Measurements from ENCODE around the gene LCORL.

Gene LCORL

DNA sequence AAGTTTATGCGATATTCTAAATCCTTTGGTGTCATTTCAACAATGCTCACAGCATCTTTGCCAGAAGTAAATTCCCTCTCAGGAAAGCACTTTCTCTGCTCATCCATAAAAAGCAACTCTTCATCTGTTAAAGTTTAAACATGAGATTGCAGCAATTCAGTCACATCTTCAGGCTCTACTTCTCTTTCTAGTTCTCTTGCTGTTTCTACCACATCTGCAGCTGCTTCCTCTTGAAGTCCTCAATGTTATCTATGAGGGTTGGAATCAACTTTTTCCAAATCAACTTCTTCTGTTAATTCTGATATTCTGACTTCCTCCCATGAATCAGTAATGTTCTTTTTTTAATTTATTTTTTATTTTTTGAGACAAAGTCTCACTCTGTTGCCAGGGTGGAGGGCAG, 100.9 kb downstream of the LCORL start:
- H3K4me3 ChIP-seq (ENCODE audit: low read depth, low read length): no peak overlapping the region
- TF ChIP-seq, protein P1, sequence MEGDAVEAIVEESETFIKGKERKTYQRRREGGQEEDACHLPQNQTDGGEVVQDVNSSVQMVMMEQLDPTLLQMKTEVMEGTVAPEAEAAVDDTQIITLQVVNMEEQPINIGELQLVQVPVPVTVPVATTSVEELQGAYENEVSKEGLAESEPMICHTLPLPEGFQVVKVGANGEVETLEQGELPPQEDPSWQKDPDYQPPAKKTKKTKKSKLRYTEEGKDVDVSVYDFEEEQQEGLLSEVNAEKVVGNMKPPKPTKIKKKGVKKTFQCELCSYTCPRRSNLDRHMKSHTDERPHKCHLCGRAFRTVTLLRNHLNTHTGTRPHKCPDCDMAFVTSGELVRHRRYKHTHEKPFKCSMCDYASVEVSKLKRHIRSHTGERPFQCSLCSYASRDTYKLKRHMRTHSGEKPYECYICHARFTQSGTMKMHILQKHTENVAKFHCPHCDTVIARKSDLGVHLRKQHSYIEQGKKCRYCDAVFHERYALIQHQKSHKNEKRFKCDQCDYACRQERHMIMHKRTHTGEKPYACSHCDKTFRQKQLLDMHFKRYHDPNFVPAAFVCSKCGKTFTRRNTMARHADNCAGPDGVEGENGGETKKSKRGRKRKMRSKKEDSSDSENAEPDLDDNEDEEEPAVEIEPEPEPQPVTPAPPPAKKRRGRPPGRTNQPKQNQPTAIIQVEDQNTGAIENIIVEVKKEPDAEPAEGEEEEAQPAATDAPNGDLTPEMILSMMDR (IDR thresholded peaks at IDR 0.05; ENCODE audit: insufficient read depth, low read length, missing control alignments): no peak
- no peak for DNase-seq (ENCODE audit: low read depth, low spot score)
- ChIA-PET CTCF (interaction anchor here (0.8 kb wide), 1 partner anchor 13 kb away, joined by 3 read pairs; no protein-coding TSS in a partner anchor), POLR2A (no interaction called here)

DNA sequence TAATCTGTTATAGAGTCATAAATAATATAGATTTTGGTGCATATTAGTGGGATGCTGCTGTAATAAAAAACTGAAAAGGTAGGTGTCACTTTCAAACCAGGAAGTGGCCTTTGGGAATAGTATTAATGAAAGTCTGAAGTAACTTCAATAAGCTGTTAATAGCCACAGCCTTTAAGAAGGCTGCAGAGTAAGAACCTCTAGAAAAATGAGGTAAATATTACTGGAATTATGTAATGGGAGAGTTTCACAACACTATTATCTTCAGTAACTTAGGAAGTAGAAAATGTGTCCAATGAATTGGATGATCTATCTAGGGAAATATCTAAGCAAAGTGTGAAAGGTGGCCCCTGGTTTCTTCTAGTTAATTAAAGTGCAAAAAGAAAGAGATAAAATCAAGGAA, 106.1 kb downstream of the LCORL start:
- no peak for DNase-seq (ENCODE audit: low read depth, low spot score)
- no peak overlapping the region for H3K4me3 ChIP-seq (ENCODE audit: low read depth, low read length)
- TF ChIP-seq, protein P1 (IDR thresholded peaks at IDR 0.05; ENCODE audit: insufficient read depth, low read length, missing control alignments): no peak
- CTCF ChIA-PET: no interaction called here
- POLR2A ChIA-PET: no interaction called here

DNA sequence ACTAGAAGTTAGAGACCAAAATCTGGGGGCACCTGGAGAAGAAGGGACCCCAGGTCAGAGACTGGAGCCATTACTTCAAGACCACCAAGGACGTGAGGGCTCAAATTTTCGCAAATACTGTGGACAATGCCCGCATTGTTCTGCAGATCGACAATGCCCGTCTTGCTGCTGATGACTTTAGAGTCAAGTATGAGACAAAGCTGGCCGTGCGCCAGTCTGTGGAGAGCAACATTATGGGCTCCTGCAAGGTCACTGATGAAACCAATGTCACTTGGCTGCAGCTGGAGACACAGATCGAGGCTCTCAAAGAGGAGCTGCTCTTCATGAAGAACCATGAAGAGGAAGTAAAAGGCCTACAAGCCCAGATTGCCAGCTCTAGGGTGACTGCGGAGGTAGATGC, 109.5 kb downstream of the LCORL start:
- ChIA-PET CTCF (no interaction called here), POLR2A (no interaction called here)

GRCh38 chr4:17911608-17912007, 109.9 kb downstream of the LCORL start:
- no peak for DNase-seq (ENCODE audit: low read depth, low spot score)
- CTCF ChIA-PET: no interaction called here
- H3K4me3 ChIP-seq (ENCODE audit: low read depth, low read length): no peak overlapping the region
- POLR2A ChIA-PET: no interaction called here
- TF ChIP-seq, protein P1 (IDR thresholded peaks at IDR 0.05; ENCODE audit: insufficient read depth, low read length, missing control alignments): no peak

More for the DNA sequence above, 109.5 kb downstream of the LCORL start:
- no peak overlapping the region for H3K4me3 ChIP-seq (ENCODE audit: low read depth, low read length)
- TF ChIP-seq, protein P1 (IDR thresholded peaks at IDR 0.05; ENCODE audit: insufficient read depth, low read length, missing control alignments): no peak
- no peak for DNase-seq (ENCODE audit: low read depth, low spot score)

DNA sequence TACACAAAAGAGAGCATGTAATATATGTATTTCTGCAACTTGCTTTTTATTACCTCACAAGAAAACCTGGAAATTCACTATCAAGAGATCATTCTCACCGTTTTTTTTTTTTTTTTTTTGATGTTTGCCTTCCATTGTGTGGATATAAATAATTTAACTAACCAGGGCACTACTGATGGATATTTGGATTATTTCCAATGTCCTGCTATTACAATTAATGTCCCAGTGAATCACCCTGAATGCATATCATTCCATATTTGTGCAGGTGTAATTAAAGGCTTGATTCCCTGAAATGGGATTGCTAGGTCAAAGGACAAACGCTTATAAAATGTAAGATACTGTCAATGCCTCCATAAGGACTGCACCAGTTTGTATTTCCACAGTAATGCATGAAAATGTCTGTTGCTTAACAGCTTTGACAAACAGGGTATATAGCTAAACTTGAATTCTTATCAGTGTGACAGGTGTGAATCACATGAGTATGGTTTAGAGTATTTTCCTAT, 123.0 kb downstream of the LCORL start:
- no peak overlapping the region for H3K4me3 ChIP-seq (ENCODE audit: low read depth, low read length)
- DNase-seq (ENCODE audit: low read depth, low spot score): no peak
- CTCF ChIA-PET: no interaction called here
- POLR2A ChIA-PET: no interaction called here
- TF ChIP-seq, protein P1 (IDR thresholded peaks at IDR 0.05; ENCODE audit: insufficient read depth, low read length, missing control alignments): no peak

GRCh38 chr4:17895481-17895880, 126.1 kb downstream of the LCORL start:
- no peak overlapping the region for H3K4me3 ChIP-seq (ENCODE audit: low read depth, low read length)
- DNase-seq (ENCODE audit: low read depth, low spot score): no peak
- POLR2A ChIA-PET: no interaction called here
- TF ChIP-seq, protein P1 (IDR thresholded peaks at IDR 0.05; ENCODE audit: insufficient read depth, low read length, missing control alignments): no peak
- CTCF ChIA-PET: no interaction called here

All from AG04449 (cell line).